NCI-H1048 (cell line): ENCODE results near the gene QSOX2.

Experiments
- DNase-seq: peaks from one replicate; lab custom pipeline; 2025; lab: John Stamatoyannopoulos, UW

QSOX2 gene

DNA sequence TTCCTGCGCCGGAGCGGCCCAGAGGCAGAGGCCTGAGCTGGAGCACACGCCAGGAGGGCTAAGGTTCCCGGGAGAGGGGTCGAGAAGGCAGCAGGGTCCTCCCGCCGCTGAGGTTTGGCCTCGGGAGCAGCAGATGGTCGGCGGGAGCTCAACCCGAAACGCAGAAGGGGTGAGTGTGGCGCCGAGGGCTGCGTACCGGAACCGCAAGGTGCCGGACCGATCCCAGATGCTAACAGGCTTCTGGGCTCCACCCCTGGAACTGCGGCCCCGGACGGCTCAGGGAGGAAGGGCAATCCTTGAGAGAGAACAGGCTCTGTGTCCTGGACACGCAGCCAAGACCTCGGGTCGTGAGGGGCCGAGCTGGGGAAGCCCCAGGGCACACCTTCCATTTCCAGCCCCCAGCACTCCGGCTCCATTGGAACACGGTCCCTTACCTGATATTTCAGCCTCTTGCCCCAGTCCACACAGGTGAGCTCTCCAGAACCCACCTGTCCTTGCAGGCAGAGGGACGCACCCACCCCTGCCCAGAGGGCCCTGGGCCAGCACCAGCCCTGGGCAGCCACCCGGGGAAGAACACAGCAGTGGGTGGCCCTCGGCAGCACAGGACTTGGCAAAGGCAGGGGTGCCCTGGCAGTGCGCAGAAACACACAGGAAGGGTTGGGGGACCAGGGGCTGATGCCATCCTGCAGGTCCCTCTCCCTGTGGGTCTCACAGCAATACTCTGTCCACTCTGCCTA is 42.0 kb downstream of the QSOX2 start:
- DNase-seq = no peak

DNA sequence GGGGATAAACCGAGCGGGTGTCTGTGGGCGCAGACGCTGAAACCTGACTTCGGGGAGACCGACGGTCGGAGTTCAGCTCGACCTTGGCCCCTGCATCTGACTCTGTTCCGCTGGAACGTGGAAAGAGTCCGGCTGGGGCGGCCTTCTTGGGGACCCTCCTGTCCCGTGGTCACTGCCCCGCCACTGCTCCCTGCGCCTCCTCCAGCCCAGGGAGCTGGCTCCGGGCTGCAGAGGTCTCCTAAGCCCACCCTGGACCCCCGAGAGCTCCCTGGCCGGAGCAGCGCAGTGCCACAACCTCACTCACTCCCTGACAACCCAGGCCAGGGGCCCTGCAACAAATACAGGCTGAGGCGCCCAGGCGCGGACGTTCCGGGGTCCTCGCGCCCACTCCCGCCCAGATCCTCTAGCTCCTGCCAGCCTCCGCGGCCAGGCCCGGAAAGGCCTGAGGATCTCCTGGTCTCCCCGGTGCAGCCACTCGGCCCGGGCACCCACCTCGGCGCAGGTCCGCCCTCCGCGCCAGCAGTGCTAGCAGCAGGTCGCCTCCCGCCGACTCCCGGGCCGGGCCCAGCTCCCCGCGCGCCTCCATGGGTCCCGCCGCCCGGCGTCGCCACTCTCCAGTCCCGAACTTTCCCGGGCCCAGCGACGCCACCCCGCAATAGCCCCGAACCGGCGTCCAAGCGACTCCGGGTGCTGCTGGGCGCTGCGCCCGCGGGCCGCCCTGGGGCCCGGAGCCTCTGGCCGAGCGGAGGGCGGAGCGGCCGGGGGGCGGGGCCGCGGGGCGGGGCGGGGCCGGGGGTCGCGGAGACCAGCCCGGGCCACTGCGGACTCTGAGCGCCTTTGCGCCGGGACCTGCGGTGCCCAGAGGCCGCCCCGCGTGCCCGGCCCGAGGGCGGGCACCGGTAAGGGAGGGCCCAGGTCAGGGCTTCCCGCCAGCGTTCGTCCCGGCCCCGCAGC is 42.9 kb downstream of the QSOX2 start:
- no peak for DNase-seq

DNA sequence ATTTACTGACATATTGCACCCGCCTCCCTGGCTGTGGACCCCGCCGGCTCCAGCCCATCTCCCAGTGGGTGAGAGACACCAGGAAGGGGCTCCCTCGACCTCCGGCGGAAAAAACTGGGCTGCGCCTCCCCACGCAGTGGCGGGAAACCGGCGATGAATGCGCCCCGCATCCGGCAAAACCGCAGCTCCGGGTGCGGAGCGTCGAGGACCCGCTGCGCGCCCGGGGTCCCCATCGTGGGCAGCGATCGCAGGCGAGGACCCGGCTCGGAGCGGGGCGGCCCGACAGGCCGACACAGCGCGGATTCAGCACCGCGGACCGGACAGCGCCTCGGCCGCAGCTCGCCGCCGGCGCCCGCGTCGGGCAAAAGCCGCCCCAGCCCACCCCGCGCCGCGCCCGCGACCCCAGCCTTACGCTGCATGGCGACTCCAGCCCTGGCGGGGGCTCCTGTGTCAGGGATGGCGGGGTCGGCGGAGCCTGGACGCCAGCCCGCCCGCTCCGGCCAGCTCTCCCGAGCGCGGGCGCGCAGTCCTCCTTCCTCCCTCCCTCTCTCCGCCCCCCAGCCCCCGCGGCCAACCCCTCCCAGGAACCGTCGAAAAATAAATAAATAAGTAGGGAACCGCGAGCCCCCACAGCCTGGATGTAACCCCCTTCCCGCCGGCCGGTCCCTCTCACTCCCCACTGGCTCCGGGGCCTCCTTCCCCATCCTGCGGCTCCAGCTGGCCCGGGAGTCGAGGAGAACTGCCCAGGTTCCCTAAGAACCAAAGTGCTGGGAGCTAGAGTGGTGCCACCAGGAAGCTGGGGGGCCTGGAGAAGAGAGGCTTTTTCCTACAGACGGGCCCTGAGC is 43.8 kb downstream of the QSOX2 start:
- DNase-seq = no peak

DNA sequence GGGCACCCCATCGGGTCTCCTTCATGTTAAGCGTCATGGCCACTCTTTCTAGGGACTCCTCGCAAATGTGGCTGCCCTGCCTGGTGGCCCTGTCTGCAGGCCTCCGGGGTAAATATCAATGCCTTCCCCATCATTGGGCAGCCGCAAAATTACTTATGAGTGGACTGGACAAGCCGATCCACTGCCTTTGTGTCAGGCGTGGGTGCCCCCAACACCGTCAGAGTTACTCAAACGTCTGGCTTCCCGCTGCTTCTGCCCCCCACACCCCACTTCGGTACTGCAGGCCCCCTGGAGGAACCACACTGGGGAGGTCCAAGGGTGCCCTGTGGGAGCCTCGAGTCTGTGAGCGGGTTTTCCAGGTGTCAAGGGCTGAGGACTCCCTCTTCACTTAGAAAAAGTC is 44.4 kb downstream of the QSOX2 start:
- no peak for DNase-seq

DNA sequence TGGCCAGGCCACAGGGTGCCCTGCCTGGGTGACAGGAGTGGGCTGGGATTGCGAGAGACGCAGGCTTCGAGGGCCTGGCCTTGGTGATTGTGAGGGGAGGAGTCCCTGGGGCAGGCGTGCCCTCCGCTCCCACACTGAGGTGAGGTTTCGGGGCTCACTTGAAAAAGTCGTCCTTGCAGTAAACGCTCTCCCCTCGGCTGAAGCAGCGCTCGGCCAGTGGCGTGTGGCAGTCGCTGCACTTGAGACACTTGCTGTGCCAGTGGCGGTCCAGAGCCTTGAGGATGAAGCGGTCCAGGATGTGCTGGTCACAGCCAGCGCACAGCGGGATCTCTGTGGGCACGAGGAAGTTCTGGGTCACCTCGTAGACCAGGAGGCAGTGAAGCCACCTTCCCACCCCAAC is 45.2 kb downstream of the QSOX2 start:
- DNase-seq = no peak

DNA sequence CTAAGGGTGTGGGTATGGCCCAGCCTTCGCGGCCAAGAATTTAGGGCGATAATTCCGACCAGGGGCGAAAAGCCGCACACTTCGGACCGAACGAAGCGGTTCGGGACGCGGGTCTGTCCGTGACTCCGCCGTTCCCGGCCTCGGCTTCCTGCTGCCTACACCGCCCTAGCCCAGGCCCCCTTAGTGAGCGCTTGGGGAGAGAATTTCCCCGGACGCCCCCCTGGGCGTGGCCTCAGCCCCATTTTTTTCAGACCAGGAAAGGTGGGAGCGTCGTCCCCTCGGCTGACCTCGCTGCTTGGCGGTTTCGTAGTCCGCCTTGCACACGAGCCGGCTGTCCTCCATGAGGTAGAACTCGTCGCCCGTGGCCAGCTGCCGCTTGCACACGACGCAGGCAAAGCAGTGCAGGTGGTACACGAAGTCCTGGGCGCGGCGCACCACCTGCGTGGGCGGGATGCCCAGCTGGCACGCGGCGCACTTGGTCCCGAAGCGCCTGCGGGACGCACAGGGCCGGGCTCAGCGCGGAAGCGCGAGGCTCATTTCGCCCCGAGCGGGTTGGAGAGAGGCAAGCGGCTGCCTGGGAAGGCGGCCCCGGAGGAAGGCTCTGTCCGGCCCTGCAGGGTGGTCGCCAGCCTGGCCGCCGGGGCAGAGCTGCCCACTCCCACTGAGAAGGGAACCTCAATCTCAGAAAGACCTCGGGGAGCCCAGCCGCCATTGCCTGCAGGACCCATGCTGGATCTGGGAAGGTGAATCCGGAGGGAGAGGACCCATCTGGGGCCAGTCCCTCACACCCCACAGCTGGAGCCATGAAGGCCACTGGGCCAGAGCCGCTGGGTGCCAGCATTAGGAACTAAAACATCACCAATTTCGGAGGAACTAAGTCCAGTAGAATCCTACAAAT is 46.0 kb downstream of the QSOX2 start:
- no peak for DNase-seq

DNA sequence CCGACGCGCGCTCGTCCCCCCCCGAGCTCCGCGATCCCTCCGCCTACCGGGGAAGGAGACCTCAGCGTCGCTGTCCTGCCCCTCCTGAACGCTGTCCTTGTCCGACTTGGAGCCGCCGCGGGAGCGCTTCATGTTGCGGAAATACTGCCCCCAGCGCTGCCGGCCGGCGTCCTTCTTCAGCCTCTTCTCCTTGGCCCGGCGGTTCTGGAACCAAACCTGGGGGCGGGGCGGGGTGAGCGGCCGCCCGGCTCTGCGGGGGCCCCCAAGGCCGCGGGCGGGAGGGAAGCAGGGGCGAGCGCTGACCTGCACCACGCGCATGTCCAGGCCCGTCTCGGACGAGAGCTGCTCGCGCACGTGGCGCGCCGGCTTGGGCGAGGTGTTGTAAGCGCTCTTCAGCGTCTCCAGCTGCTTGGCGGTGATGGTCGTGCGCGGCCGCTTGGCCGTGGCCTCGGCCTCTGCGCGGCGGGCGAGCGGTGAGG is 47.0 kb downstream of the QSOX2 start:
- DNase-seq = no peak

DNA sequence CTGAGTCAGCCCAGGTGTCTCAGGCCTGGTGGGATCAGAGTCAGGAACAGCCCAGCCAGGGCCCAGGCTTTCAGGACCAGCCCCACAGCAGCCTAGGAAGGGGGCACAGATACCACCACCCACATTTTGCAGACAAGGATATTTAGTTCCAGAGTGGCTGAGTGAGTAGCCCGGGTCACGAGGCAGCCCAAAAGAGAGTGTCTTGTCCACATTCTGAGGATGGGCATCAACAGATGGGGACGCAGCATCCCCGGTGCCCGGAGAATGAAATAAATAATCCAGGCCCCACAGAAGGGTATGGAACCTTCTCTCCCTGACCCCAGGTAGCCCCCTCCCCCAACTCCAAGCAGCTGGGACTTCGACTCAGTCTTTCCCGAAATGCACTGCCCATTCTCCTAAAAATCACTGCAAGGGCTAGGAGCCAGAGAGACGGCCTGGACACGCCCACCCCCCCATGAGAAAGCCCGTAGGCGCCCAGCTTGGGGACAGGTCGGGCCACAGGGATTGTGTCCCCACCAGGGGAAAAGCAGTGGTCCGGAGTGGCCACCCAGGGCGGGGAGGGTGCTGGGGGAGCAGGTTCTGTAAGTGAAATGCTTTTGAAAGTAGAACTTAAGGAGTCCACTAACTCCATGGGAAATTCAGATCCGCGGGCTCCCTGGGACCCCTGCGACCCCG is 47.5 kb downstream of the QSOX2 start:
- no peak for DNase-seq

DNA sequence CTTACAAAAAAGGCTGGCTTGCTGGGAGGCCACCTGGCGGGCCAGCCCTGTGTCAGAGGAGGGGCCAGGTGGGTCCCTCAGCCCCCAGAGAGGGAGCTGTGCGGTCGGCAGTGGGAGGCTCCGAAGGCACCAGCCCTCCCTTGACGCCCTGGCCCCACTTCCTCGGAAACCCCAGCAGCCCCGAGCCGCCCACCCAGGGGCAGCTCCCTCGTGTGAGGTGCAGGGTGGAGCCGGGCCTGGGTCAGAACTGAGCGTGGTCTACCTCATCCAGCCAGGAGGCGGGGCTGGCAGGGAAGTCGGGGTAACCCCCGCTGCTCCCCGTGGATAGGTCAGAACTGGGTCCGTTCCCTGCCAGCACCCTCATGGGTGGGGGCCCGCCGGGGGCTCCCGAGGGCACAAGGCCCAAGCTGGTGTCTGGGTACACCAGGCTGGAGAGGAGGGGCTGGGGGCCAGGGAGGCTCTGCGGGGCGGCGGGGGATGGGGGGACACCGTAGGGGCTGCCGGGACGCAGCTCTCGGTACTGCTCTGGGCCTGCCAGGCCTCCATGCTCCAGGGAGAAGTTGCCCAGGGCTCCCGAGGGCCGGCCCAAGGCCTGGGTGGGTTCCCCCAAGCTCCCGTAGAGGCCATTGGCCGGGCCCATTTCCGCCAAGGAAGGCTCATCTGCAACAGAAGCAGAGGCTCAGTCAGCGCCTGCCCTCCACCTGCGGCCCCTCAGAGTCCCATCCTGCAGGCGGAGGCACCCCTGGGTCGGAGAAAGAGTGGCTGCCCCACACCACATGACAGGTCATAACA is 48.3 kb downstream of the QSOX2 start:
- no peak for DNase-seq

DNA sequence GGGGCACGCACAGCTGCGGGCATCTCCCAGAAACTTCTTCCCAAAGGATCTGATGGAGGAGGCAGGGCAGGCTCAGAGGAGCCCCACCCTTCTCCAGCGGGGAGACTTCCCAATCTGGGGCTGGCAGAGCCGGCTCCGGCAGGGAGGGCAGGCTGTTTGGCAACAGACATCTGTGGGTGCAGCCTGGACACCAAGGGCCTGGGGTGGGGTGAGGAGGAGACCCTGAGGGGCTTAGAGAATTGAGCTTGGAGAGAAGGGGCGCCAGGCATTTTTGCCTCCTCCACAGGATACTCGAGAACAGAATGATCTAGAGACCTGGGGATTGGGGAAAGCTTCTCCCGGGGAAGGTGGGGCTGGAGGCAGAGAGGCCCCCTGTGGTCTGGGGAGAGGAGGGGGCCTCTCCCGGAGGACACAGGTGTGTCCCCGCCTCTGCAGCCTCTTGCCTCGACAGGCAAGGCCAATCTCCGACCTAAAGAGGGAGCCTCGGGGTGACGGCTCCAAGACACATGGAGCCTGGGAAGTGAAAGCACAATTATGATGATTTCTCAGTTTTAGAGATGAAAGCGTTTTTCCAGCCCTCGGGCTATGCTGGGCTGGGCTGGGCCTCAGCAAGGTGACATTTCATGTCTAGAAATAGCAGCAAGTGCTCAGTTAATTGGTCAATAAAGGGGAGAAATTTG is 49.1 kb downstream of the QSOX2 start:
- DNase-seq = no peak

DNA sequence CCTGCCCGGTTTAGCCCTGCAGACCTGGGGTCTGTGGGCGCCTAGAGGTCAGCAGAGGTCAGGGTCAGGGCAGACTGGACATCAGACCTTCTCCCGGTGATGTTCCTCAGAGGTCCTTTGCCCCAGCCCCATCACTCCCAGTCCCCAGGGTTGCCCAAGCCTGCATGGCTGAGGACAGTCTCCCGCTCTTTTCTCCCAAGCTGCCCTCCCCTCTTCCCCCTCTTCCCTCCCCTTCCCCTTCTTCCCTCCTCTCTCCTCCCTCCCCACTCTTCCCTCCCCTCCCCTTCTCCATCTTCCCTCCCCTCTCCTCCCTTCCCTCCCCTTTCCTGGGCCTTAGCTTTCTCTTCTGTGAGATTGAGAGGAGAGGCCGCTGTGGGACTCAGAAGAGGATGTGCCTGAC is 51.1 kb downstream of the QSOX2 start:
- no peak for DNase-seq

DNA sequence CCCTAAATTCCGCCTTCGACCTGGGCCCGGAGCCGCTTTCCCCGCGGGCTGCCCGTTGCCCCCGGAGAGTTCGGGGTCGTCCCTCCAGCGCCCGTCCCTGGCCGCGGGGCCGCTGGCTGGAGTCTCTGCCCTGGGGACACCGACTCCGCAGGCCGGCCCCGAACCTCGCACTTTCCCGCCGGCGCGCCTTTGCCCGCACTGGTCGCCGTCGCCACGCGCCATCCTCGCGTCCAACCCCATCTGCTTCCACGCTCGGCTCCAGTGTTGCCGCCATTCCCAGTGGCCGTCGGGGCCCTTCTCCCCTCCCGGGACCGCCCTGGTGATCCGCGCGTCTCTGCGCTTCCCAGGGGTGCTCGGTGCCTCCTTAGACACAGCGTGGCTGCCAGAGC is 51.7 kb downstream of the QSOX2 start:
- DNase-seq = no peak

DNA sequence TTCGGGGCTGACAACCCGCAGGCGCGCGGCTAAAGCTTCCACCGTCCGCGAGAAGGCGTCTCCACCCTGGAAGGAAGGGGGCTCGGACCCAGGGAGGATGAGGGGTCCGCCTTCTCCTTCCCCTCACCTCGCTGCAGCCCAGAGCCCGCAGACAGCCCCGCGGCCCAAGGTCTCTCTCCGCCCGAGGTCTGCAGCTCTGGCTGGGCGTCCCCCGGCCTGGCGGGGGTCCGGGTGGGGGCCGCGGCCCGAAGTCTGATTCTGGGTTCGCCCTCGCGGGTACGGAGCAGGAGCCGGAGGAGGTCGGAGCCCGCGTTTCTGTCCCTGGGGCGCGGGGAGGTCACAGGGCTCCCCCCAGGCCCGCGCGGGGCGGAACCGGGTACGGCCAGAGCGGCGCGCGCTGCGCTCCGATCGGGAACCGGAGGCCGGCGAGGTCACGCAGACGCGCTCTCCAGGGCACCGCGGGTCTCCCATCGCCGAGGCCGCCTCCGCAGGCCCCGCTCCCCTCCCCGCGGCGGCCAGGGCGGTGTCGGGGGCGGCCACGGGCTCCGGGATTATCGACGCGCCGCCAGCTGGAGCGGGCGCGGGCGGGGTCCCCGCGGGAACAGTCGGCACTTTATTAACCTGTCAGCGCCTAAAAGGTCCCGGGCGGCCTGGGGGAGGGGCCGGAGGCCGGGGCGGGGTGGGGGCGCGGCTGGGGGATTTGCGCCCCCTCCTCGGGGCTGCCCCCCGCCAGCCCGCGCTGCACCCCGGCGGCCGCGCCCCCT is 52.3 kb downstream of the QSOX2 start:
- DNase-seq = no peak

DNA sequence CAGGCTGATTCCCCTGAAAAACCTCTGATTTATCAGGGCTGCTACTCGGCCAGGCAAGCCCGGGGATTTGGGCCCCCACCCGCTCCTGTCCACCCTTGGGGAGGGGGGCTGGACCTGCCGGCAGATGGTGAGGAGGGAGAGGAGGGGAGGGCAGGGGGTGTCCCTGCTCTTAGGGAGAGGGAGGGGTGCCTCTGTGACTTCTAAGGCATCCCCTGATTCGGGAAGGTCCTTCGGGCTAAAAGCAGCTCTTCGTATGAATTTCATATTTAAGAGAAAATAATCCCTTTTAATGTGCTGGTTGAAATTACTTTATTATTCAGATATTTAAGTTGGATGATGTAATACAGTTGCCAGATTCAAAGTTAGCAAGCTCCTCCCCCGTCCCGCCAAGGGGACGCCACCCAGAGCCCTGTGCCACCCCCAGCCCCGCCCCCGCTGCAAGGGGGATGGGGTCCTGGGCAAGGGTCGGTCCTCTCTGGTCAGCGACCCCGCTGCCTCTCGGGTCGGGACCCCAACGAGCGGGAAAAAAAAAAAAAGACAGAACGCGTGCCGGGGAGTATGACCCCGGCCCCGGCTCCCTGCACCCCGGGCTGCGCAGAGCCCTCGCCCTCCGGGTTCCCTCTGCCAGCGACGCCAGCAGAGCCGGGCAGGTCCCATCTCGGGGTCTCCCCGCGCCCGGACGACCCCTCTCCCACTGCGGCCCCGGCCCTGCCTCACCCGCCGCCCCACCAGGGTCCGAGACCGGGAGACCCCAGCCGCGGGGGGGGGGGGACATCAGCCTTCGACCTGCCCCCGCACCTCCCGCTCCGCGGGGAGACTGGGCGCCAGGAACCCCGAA is 53.1 kb downstream of the QSOX2 start:
- no peak for DNase-seq

DNA sequence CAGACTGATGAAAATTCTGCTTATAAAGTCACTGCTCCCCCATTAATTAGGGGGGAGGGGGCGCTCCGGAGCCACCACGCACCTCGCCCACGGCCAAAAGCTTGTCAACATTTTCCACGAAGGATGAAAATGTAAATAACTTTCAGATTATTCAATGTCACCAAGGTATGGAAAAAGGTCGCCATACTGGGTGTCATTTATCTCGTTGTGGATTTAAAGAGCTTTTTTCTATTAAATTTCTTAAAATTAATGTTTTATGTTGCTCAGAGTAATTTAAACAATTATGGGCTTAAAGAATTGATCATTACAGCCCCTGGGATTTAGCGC is 53.7 kb downstream of the QSOX2 start:
- DNase-seq = no peak

DNA sequence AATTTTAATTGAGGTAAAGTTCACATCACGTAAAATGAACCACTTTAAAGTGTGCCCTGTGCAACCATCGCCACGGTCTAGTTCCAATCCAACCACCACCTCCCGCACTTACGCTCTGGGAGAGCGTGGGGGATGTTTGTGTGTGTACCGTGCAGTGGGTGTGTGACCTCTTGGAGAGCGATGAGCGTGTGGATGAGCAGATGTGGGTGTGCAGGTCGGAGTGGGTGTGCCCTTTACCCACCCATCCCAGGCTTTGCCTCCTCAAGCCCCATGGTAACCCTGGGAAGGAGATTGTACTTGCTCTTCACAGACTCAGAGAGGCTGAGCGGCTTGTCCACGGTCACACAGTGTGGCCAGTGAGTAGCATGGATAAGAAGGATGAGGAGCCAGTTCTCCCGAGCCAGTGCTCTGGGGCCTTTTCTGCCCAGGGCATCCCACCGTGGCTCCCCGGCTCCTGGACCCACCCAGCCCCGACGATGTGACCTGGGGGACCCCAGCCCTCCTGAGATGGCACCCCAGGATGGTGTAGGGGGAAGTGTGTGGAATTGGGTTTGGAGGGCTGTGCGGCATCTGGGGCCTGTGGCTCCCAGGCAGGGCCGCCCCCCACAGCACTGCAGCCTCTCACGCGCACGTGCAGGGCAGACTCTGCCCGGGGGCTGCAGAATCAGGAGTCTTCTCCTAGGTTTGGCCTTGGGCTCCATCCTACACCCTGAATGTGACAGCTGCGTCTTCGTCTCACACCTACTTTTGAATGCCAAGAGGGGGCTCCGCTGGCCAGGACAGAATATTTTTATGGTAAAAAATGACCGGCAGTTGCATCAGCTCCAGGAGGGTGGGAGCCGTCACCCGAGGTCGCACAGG is 54.3 kb downstream of the QSOX2 start:
- no peak for DNase-seq

DNA sequence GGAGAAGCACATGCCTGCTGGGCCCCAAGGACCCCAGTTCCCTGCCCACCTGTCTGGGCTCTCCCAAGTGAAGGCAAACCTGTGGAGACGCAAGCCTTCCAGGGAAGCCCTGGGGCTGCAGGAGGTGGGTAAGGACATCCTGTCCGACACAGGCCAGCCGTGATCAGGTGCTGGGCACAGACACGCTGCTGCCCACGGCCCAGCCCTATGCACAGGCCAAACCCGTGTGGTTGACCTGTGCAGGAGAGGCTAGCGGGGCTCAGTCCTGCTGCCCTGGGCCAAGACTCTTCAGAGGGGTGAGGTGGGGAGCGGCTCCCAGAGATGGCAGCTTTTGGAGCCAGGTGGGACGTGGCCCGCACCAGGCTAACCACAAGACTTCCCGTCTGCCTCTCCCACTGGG is 55.0 kb downstream of the QSOX2 start:
- no peak for DNase-seq
